ENCODE data around the gene AGO3.

DNA sequence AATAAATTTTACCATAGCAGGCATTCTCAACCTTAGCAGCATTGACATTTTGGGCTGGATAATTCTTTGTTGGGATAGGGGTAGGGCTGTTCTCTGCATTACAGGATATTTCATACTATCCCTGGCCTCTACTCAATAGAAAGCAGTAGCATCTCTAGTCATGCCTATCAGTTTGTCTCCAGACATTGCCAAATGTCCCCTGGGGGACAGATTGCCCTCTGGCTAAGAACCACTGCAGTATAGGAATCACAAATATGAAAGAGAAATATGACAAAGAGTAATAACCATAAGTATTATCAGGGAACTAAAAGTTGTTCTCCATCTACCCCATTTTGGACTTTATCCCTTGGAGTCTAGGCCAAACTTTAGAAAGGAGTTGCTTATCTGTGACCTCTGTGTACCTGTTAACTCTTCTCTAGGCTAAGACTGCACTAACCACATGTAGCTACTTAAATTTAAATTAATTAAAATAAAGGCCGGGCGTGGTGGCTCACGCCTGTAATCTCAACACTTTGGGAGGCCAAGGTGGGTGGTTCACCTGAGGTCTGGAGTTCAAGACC, 76.1 kb downstream of the AGO3 start:
- TF ChIP-seq, protein P1, sequence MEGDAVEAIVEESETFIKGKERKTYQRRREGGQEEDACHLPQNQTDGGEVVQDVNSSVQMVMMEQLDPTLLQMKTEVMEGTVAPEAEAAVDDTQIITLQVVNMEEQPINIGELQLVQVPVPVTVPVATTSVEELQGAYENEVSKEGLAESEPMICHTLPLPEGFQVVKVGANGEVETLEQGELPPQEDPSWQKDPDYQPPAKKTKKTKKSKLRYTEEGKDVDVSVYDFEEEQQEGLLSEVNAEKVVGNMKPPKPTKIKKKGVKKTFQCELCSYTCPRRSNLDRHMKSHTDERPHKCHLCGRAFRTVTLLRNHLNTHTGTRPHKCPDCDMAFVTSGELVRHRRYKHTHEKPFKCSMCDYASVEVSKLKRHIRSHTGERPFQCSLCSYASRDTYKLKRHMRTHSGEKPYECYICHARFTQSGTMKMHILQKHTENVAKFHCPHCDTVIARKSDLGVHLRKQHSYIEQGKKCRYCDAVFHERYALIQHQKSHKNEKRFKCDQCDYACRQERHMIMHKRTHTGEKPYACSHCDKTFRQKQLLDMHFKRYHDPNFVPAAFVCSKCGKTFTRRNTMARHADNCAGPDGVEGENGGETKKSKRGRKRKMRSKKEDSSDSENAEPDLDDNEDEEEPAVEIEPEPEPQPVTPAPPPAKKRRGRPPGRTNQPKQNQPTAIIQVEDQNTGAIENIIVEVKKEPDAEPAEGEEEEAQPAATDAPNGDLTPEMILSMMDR (IDR thresholded peaks at IDR 0.05): no peak
- no peak for TF ChIP-seq EP300 (IDR thresholded peaks at IDR 0.05)
- TF ChIP-seq POLR2AphosphoS5 (IDR thresholded peaks at IDR 0.05): no peak
- TF ChIP-seq POLR2A (IDR thresholded peaks at IDR 0.05): no peak
